Measurements from ENCODE around the gene ATAD2B.

DNA sequence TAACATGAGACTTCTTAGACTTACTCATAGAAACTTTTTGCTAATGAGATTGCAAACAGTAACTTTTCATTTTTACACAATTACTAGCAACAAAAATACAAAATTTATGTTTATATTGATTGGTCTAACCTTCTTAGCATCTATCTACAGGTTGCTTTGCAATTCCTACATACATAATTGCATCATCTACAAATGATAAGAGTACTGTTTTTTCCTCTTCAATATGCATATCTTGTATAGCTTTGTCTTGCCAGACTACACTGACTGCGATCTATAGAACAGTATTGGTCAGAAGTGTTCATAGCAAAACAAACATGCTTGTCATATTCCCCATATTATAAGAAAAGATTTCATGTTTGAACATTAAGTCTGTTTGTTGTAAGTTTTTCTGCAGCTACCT lies 87.9 kb downstream of the ATAD2B start:
- TF ChIP-seq, protein P1, sequence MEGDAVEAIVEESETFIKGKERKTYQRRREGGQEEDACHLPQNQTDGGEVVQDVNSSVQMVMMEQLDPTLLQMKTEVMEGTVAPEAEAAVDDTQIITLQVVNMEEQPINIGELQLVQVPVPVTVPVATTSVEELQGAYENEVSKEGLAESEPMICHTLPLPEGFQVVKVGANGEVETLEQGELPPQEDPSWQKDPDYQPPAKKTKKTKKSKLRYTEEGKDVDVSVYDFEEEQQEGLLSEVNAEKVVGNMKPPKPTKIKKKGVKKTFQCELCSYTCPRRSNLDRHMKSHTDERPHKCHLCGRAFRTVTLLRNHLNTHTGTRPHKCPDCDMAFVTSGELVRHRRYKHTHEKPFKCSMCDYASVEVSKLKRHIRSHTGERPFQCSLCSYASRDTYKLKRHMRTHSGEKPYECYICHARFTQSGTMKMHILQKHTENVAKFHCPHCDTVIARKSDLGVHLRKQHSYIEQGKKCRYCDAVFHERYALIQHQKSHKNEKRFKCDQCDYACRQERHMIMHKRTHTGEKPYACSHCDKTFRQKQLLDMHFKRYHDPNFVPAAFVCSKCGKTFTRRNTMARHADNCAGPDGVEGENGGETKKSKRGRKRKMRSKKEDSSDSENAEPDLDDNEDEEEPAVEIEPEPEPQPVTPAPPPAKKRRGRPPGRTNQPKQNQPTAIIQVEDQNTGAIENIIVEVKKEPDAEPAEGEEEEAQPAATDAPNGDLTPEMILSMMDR (IDR thresholded peaks at IDR 0.05): no peak
- TF ChIP-seq POLR2AphosphoS5 (IDR thresholded peaks at IDR 0.05; ENCODE audit: insufficient read depth in 1 of 2, low read depth in 1 of 2) (no peak), POLR2A (IDR thresholded peaks at IDR 0.05) (no peak)
